Right renal pelvis (tissue), 4 donors: Measurements from ENCODE around the gene GABRE. TPM values are rescaled to one million over a fixed set of nuclear protein-coding genes. Genes with fewer than 3 reads are reported as not detected.

ENCODE experiments used
- polyA plus RNA-seq, 4 donors: library from polyadenylated mRNA; unstranded; fragments of 120-200 nt; gene quantifications; one replicate each; pipeline ENCODE4 v1.2.1, GENCODE V29; 2013; ENCODE audit not compliant: insufficient read length in 4 of 4

Gene GABRE
- polyA plus RNA-seq, 4 donors: 5.2 to 10.8 (median 5.9) TPM

Other genes starting within 250 kb of the GABRE start
- not detected for gene CNGA2, start 239.9 kb downstream of the GABRE start, polyA plus RNA-seq
- not detected for gene MAGEA4, start 61.8 kb downstream of the GABRE start, polyA plus RNA-seq
- gene MAGEA10, start 163.9 kb upstream of the GABRE start, polyA plus RNA-seq: not detected